ENCODE measurements around the gene PTPN23.
"Not testable (repeated sequence)": the region's sequence is repeated elsewhere in the genome, so short reads cannot be mapped to it uniquely, and the experiment has no call there.

The PTPN23 gene

GRCh38 chr3:47455806-47456452 lies 75.1 kb downstream of the PTPN23 start:
- no peak for DNase-seq

- DNase-seq: no peak
Observed at GRCh38 chr3:47456984-47457383, 76.2 kb downstream of the PTPN23 start.

GRCh38 chr3:47459534-47460085 lies 78.8 kb downstream of the PTPN23 start:
- not testable (repeated sequence) for DNase-seq
